Mesothelial cell of epicardium (in vitro differentiated cells): ENCODE data around the gene HTRA1. TPM values are rescaled to one million over a fixed set of nuclear protein-coding genes. Genes with fewer than 3 reads are reported as not detected.

ENCODE experiments used
- DNase-seq, 2 experiments: peaks; one replicate each; pipeline ENCODE4 v3.0.0; 2021; ENCODE audit warnings: low spot score in 2 of 2; ENCODE audit not compliant: unreplicated experiment in 2 of 2
- H3K27ac Mint-ChIP-seq: 2 replicates; pipeline ENCODE4 v1.8.0; 2021; ENCODE audit warnings: mixed read lengths
- H3K27me3 Mint-ChIP-seq: 2 replicates; pipeline ENCODE4 v1.8.0; 2021; ENCODE audit warnings: low read depth, mixed read lengths
- H3K36me3 Mint-ChIP-seq: 2 replicates; pipeline ENCODE4 v1.8.0; 2021; ENCODE audit warnings: mixed read lengths
- H3K4me1 Mint-ChIP-seq: 2 replicates; pipeline ENCODE4 v1.8.0; 2021; ENCODE audit warnings: mixed read lengths
- H3K4me3 Mint-ChIP-seq: 2 replicates; pipeline ENCODE4 v1.8.0; 2021; ENCODE audit warnings: mild to moderate bottlenecking, moderate library complexity, mixed read lengths
- H3K9me3 Mint-ChIP-seq: 2 replicates; pipeline ENCODE4 v1.8.0; 2021; ENCODE audit warnings: mixed read lengths
- CTCF ChIP-seq: fragments of 200-600 bp; sonication (generic); IDR thresholded peaks from one replicate; pipeline ENCODE4 v1.5.0; 2021; ENCODE audit warnings: antibody characterized with exemption; ENCODE audit not compliant: unreplicated experiment
- total RNA-seq: library from RNA; stranded (reverse); gene quantifications from 3 replicates; pipeline ENCODE4 v1.2.1, GENCODE V29; 2021

The HTRA1 gene
- total RNA-seq, 1 donor from 2014 or later = 12.2 TPM

GRCh38 chr10:122519873-122520272 lies 58.5 kb downstream of the HTRA1 start:
- DNase-seq = no peak
- TF ChIP-seq CTCF = no peak
- Mint-ChIP-seq H3K27ac (no peak overlapping the region), H3K4me3 (no peak overlapping the region), H3K27me3 (peaks cover 8% of the 10 kb centered on the region), H3K4me1 (no peaks in the 10 kb centered on the region), H3K9me3 (peaks cover 4% of the 10 kb centered on the region), H3K36me3 (no peaks in the 10 kb centered on the region)

- H3K4me1 Mint-ChIP-seq = no peaks in the 10 kb centered on the region
- H3K9me3 Mint-ChIP-seq = peaks cover 4% of the 10 kb centered on the region
- TF ChIP-seq CTCF = no peak
- no peaks in the 10 kb centered on the region for H3K36me3 Mint-ChIP-seq
- DNase-seq = no peak
- no peak overlapping the region for H3K4me3 Mint-ChIP-seq
- peaks cover 12% of the 10 kb centered on the region for H3K27me3 Mint-ChIP-seq
- no peak overlapping the region for H3K27ac Mint-ChIP-seq
These were observed 59.7 kb downstream of the HTRA1 start for GRCh38 chr10:122521011-122521410.

GRCh38 chr10:122524811-122525210 lies 63.5 kb downstream of the HTRA1 start:
- TF ChIP-seq CTCF = no peak
- DNase-seq = no peak
- Mint-ChIP-seq H3K36me3 (no peaks in the 10 kb centered on the region), H3K27ac (no peak overlapping the region), H3K4me1 (no peaks in the 10 kb centered on the region), H3K27me3 (peaks cover 30% of the 10 kb centered on the region), H3K9me3 (peaks cover 4% of the 10 kb centered on the region), H3K4me3 (no peak overlapping the region)

- H3K4me1 Mint-ChIP-seq = no peaks in the 10 kb centered on the region
- DNase-seq = no peak
These were observed 64.4 kb downstream of the HTRA1 start for GRCh38 chr10:122525788-122526187.

GRCh38 chr10:122526892-122527291 lies 65.5 kb downstream of the HTRA1 start:
- H3K27me3 Mint-ChIP-seq = peaks cover 47% of the 10 kb centered on the region
- TF ChIP-seq CTCF = no peak
- peaks cover 6% of the 10 kb centered on the region for H3K4me1 Mint-ChIP-seq
- H3K4me3 Mint-ChIP-seq = no peak overlapping the region
- H3K27ac Mint-ChIP-seq = no peak overlapping the region
- DNase-seq = no peak
- peaks cover 4% of the 10 kb centered on the region for H3K9me3 Mint-ChIP-seq
- H3K36me3 Mint-ChIP-seq = no peaks in the 10 kb centered on the region

More at GRCh38 chr10:122525788-122526187, 64.4 kb downstream of the HTRA1 start:
- Mint-ChIP-seq H3K27ac (no peak overlapping the region), H3K9me3 (peaks cover 4% of the 10 kb centered on the region), H3K4me3 (no peak overlapping the region), H3K36me3 (no peaks in the 10 kb centered on the region), H3K27me3 (peaks cover 39% of the 10 kb centered on the region)
- TF ChIP-seq CTCF = peak; percentile 46

- no peak for TF ChIP-seq CTCF
- Mint-ChIP-seq H3K4me1 (peaks cover 9% of the 10 kb centered on the region), H3K9me3 (no peaks in the 10 kb centered on the region), H3K27me3 (peaks cover 45% of the 10 kb centered on the region), H3K36me3 (no peaks in the 10 kb centered on the region), H3K4me3 (no peak overlapping the region), H3K27ac (no peak overlapping the region)
- DNase-seq = no peak
These were observed 68.8 kb downstream of the HTRA1 start for GRCh38 chr10:122530177-122530576.
